ENCODE measurements around the gene POLE4.

POLE4 gene

DNA sequence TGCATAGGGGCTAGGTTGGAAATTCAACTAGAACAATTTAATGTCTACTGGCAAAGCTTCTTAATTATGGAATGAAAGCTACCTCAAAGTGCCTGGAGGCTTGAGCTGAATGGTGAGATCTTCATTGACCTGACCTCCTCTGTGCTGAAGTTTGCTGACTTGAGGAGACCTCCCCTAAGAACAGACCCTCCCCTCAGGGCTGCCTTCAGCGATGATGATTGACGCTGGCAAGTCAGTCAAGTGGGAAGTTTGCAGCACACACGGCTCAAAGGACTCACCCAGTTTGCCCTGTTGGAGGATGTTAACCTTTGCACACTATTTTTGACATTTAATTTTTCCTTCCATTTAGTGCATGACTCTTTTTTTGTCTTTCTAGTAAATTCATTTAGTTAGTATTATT is 17.2 kb upstream of the POLE4 start:
- peak; percentile 75 for DNase-seq

DNA sequence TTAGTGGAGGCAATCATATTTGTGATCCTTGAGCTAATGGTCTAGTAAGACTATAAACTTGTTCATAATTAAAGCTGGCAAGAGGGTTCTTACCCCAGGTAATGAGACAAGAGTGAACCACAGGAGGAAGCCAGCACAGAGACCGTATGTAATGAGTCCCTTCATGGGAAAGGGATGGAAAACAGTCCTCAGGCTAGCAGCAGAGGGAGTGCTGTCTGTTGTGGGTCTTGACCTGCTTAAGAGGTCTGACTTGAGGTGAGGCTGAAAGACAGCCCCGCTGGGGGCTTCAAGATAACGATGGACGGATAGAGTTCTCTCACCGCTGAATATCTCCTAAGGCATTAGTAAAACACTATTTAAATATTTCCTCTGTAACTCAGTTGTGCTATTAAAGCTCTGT is 16.2 kb upstream of the POLE4 start:
- no peak for DNase-seq

DNA sequence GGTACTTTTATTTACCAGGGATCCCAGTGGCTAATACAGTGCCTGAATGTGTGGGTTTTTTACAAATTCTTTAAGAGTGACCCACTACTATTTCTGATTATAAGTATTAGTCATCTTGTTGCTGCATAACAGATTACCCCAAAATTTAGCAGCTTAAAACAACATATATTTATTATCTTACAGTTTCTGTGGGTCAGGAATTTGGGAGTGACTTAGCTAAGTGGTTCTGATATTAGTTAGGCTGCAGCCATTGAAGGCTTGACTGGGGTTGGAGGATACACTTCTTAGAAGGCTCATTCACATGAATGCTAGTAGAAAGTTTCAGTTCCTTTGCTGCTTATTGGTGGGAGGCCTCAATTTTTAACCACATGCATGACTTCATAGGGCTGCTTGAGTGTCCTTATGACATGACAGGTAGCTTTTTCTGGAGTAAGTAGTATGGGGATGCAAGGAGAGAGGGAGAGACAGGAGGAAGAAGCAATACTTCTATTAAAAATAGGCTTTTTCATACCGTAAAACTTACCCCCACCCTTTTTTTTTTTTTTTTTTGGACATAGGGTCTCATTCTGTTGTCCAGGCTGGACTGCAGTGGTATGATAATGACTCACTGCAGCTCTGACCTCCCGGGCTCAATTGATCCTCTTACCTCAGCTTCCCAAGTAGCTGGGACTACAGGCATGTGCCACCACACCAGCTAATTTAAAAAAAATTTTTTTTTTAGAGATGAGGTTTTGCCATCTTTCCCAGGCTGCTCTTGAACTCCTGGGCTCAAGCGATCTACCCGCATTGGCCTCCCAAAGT is 13.3 kb upstream of the POLE4 start:
- DNase-seq: no peak

DNA sequence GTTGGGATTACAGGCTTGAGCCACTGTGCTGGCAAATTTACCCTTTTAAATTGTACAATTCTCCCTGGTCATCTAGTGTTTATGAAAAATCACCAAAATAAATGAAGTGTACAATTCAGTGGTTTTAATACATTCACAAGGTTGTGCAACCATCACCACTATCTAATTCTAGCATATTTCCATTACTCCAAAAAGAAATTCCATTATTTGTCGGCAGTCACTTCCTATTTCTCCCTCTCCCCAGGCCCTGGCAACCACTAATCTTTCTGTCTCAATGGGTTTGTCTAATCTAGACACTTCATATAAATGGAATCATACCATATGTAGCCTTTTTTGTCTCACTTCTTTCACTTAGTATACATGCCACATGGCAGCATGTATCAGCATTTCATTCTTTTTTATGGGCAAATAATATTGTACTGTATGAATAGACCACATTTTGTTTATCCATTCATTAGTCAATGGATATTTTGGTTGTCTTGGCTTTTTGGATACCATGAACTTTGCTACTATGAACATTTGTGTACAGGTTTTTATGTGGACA is 12.6 kb upstream of the POLE4 start:
- no peak for DNase-seq

DNA sequence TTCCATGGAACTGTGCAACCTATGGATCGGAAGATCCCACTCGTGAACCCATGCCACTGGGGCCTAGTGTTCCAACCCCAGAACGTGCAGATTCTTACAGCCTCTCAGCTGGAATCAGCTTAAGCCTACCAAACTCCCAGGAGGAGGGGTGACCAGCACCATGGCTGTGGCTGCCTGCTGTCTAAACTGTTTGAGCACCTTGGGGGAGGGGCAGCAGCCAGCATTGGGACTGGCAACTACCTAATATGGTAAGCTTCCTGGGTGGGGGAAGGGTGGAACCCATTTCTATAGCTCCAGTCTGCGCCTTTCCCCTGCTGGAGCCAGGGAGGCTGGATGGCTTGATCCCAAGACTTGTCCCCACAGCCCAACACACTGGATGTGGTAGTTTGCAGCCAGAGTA is 10.7 kb upstream of the POLE4 start:
- no peak for DNase-seq

DNA sequence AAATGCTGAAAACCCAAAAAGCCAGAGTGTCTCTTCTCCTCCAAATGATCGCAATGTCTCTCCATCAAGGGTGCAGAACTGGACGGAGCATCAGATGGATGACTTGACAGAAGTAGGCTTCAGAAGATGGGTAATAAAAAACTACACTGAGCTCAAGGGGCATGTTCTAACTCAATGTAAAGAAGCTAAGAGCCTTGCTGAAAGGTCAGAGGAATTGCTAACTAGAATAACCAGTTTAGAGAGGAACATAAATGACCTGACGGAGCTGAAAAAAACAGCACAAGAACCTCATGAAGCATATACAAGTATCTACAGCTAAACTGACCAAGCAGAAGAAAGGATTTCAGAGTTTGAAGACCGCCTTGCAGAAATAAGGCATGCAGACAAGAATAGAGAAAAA is 9.7 kb upstream of the POLE4 start:
- DNase-seq: no peak

DNA sequence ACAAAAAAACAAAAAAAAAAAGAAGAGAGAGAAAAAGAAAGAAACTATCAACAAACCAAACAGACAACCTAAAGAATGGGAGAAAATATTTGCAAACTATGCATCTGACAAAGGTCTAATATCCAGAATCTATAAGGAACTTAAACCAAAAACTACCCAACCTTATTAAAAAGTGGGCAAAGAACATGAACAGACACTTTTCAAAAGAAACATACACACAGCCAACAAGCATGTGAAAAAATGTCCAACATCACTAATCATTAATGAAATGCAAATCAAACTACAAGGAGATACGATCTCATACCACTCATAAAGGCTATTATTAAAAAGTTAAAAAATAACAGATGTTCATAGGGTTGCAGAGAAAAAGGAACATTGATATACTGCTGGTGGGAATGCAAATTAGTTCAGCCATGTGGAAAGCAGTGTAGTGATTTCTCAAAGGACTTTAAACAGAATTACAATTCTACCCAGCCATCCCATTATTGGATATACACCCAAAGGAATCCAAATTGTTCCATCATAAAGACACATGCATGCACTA is 7.2 kb upstream of the POLE4 start:
- DNase-seq: no peak

DNA sequence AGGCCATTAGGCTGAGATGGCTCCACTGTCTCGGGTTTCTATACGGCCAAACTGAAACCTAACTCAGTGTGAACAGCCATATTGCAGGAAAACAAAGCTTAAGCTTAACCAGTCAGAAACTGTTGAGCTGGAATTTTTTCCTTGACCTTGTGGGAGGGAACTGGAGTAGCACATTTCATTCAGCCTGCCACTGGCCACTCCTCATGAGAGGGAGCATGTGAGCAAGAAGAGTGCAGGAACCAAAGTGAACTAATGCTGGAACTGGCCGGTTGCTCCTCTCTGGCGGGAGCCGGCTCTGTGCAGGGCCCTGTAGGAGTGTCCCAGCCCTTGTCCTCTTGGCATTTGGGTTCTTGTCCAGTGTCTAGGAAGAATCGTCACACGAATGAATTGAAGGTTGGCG is 5.9 kb upstream of the POLE4 start:
- DNase-seq: no peak

DNA sequence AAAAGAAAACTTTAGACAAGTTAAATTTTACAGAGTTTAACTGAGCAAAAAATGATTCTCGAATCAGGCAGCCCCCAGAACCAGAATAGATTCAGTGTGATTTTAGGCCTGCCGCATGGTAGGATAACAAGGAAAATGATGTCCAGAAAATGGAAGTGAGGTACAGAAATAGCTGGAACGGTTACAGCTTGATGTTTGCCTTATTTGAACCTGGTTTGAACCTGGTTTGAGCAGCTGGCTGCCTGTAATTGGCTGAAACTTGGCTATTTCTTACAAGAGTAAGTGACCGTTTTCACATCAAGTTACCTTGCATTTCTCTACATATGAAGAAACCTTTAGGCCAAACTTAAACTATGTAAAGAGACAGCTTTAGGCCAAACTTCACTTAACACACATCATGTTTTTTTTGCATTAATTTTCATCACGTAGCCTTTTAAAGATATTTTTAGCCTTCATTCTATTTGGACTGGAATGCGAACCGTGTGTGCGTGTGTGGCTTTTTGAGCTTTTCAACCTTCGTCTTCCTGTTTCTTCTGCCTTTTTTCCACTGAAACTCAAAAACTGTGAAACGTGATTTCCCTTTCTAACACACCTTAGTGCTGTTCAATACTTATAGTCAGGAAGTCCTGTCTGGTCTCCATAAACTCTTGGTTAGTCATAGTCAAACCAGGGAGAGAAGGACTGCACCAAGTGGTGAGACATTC is 4.5 kb upstream of the POLE4 start:
- no peak for DNase-seq

DNA sequence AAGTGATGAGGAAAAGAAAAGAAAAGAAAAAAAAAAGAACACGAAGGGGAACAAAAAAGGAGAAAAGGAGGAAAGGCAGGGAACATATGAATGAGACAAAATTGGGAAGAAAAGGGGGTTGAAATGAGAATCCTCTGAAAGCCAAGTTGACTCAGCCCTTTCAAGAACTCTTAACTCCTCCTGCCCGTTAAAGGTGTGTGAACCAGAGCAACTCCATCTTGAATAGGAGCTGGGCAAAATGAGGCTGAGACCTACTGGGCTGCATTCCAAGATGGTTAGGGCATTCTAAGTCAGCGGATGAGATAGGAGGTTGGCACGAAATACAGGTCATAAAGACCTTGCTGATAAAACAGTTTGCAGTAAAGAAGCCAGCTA is 4.0 kb upstream of the POLE4 start:
- DNase-seq: no peak

DNA sequence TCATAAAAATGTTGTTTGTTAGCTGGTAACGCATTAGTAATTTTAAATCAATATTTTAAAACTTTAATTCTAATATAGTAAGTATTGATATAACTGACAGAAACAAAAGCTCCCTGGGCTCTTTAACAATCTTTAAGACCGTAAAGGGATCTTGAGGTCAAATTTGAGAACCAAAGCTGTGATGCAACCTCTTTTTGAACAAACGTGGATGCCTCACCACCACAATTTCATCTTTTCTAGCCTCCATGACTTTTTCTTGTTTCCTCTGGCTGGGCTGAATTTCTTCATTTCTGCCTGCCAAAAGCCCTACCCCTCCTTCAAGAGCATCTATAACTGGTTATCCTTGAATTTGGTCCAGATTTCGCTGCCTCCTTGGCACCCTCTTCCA is 563 bp upstream of the POLE4 start:
- no peak for DNase-seq

DNA sequence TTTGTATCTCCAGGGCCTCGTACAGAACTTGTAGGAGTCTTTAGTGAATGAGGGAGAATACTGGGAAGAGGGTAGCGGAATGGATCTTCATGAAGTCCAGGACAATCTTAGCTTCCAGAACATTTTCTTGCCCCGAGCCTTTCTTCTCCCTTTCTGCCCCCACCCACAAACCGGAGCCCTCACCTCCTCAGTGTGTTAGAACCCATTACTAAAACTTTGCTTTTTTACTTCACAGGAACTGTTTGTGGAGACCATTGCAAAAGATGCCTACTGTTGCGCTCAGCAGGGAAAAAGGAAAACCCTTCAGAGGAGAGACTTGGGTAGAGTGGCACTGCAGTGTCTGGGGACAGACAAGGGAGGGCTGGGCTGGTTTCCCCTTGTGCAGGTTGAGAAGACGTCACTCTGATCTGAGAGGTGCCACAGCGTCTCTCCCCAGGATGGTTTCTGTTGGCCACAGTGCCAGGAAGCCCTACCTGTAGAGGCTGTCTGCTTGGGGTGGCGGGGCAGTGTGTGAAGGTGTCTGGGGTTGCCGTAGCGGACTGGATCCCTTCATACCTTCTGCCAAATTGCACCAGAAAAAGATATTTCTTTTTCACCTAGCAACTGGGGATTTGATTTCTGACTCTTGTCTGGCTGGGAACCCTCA is 786 bp downstream of the POLE4 start:
- no peak for DNase-seq

DNA sequence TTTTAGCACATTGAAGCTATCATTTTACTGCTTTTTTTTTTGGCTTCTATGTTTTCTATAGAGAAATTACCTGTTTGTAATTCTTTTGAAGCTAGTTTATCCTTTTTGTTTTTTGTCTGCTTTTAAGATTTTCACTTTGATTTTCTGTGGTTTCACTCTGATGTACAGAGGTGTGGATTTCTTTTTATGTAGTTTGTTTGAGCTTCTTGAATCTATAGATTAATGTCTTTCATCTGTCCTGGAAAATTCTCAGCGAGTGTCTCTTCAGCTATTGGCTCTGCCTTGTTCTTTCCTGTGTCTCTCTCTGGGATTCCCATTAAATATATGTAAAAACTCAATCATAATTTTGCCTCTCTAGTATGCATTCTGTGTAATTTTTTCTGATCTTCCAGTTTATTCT is 8.4 kb downstream of the POLE4 start:
- DNase-seq: no peak

DNA sequence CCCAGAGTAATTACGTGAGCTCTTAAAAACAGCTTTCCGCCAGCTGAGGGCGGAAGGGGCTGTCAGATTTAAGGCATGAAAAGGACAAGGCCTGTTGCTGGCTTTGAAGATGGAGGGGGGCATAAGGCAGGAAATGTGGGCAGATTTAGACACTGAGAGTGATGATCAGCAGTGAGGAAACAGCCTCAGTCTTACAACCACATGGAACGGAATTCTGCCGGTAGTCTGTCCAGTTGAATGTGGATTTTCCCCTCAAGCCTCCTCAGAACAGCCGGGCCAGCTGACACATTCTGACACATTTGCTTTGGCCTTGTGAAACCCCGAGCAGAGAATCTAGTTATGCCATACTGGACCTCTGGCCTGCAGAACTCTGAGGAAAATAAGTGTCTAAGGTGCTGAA is 16.6 kb downstream of the POLE4 start:
- DNase-seq: no peak

DNA sequence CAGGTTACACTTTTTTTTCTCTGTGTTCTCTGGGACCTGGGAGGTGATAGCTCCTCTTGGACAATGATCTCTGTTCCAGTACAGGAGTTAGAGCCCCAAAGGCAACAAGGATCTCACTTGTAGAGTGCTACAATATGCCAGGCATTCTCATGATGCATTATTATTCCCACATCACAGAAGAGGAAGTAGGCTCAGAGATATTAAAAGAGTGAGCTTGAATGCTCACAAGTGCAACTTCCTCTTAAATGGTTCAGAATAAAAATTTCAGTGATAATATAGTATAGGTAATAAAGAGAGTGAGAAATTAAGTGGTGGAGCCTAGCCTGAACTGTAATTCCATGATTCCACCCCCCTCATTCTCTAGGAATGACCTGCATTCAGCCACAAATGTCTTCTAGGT is 21.4 kb downstream of the POLE4 start:
- DNase-seq: no peak

DNA sequence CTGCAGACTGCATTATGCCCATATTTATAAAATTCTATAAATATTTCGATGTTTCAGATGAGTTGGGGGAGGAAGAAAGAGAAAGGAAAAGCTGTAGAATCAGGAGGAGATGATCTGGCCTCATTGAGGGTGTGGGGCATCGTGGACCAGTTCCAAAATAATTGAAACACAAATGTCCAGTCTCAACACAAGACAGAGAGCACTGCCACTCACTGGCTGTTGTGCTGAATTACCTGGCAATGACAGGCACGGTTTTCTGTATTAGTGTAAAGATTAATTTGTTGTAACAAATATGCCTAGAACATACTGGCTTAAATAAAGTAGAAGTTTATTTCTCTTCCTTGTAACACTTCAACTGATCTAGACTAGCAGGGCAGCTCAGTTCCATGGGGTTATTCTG is 24.1 kb downstream of the POLE4 start:
- DNase-seq: no peak

DNA sequence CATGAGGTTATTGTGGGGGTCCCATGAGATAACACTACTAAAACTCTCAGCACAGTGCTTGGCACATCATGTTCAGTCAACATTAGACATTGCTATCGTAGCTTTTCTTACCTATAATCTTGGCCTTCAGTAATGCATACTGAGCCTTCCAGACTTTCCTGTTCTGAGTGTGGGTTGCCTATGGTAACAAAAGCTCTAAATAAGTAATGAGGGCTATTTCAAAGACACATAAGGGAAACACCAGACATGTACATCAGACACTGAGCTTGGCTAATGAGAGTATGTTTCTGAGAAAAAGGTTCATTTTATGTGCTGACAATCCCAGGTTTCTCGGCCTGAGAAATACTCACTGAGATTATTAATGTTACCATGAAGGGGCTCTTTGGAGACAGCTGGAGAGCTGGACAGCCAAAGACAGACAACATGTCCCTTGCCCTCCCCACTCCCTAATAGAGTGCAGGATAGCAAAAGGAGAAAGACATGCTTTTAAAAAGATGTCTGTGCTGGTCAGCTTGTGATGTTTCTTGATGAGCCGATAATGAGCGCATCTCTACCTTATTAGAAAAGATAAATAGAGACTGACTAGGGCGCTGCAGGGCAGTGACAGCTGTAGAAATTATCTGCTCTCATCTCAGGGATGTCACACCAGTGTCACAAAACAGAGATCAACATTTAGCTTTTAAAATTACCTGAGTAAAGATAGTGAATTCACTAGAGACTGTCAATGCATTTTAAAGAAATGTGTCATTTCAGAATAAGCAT is 25.4 kb downstream of the POLE4 start:
- peak; percentile 54 for DNase-seq

DNA sequence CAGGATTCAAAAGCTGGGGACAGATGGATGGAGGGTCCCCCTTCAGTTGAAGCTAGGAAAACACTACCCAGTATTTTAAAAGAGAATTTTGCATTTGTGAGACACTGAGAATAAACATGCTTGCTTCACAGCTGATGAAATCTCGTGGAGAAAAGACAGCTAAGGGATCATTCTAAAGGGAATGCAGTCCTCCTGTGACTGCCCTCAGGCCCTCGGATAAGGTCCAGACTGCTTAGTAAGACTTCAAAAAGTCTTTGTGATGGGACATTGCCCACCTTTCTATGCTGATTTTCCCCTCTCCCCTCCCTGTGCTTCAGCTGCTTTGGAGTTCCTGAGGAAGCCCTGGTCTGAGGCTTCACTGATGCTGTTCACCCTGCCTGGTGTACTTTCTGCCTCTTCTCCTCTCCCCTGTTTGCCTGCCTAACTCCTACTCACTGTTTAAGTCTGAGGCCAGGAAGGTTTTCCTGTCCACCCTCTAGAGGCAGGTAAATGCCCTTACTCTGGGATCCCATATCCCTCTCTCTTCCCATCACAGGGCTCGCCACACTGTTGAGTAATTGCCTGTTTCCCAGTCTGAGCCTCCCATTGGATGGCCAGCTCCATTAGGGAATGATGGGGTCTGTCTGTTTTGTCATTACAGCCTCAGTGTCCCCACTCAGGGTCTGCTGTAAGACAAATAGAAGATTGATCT is 26.6 kb downstream of the POLE4 start:
- no peak for DNase-seq

DNA sequence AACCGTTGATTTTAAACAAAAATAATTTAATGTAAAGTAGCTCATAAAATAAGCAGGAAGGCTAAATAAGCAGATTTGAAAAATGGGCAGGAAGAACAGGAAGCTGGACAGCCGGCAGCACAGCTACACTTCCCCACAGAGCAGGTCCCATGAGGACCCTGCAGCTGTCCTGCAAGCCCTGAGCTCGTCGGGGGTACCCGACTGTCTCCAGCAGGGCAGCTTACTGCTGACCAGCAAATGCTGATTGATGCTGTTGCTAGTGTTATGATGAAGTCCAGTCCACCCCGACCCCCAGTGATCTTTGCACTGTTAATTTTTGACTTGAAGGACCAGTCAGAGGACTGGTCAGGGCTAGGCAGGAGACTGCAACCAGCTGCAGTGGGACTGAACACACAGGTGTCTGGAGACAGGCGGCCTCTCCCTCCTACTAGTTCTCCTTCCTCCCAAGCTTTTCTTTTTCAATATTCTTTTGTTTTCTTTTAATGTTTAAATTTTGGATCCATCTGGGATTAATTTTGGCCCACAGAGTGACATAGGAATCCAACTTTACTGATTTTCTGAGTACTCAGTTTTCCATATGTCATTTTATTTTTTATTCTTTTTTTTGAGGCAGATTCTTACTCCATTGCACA is 27.7 kb downstream of the POLE4 start:
- peak; percentile 17 for DNase-seq

DNA sequence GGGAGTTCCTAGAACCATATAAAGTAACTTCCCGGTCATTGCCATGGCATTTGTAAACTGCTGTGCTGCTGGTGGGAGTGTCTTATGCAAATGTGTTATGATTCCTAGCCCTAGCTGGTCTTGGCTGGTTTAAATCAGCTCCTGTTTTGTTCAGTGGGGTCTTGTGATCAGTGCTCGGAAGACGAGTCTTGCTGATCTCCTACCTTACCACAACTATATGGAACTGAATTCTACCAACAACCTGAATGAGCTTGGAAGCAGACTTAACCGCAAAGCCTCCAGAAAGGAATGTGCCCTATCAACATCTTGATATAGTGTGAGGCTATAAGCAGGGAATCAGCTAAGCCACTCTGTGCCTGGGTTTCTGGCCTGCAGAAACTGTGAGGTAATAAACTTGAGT is 33.5 kb downstream of the POLE4 start:
- peak; percentile 17 for DNase-seq

DNA sequence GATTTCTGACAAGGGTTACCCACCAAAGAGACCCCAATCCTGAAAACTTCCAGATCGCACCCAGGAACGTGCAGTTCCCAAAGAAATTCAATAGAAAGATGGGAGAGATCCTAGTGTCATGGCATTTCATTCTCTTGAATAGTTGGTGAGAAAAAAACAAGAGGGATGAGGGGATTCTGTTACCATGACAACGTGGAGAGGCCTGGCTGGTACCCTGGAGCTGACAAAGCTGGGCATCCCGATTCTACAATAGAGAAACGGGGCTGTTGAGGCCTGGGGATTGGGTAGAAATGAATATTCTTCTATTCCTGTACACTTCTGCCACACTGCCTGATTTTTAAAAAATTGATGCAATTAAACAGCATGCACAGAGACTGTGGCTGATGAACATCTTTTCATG is 41.0 kb downstream of the POLE4 start:
- DNase-seq: no peak

DNA sequence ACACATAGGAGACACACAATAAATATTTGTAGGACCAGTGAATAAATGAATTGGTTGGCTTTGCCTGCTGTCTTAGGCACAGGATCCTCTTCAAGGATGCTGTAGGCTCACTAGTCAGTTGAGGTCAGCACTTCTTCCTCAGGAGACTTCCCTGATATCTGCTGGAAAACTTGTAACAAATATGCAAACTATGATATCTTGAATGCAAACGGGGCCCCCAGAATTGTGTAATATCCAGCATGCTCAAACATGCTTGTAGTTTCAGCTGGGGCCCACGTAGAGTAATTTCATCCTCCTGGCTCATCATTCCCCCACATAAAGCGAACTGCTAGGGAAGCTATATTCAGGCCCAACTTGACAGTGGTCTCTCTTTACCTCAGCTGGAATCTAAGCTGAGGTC is 43.6 kb downstream of the POLE4 start:
- no peak for DNase-seq
